LoVo (cell line): ENCODE data around the gene AKAP6.
A peak's percentile ranks its signal among the peaks of the same experiment; 100 is the strongest.

ENCODE experiments used
- DNase-seq: peaks from one replicate; pipeline ENCODE4 v3.0.0-alpha.2; 2016; ENCODE audit warnings: low spot score

Gene AKAP6

GRCh38 chr14:32330351-32331111, 1.4 kb downstream of the AKAP6 start:
- DNase-seq: no peak

DNA sequence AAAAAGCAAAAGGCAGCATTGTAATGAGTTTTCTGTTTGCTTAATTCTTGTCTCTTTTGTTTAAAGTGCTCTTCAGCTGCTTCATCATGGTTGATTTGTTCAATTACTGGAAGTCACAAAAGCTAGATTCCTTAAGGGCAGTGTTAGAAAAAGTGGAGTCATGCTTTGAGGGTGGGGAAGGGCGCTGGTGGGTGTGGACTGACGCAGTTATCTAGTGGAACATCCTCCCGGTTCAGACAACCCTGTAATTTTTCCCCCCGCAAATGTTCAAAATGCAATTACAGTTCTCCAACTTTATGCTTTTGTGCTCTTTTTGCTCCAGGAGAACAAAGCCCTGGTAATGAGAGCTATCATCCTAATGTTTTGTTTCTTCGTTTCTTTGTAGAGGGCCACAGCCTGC, 2.1 kb downstream of the AKAP6 start:
- DNase-seq: no peak

DNA sequence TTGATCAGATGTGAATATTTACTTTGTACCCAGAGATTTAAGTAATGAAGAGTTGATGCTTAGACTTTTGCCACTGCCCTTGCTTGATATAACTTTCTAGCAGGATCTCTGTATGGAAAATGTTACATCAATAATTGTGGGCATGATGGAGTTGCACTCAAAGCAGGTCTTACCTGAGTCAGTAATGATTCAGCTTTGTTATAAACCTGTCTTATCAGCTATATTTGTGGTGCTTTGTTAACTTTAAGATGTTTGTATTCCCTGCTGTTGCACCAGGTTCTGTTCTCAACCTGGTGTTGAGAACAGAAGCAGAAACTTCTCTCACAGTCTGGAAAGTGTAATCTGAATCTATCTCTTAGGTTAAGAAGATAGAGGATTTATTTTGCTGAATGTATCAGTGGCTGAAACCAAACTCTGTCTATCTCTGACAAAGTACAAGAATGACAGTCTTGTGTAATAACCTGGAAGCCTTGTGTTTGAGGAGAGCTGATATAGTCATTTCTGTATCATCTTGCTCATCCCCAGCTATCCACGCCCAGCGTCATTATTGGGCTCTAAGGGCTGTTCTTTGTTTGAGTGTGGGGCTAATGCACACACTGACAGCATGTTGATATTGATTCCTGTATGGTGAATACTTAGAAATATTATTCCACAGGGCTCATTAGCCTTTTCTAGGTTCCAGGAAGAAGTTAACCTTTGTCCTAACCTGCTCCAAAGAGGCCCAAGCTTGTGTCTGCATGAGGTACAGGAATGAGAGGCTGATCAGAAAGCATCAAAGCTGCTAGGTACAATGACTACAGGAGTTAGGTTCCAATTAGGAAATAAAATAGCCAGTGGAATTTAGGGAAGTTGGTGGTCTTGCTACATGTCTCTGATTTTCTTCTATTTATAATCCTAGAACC, 3.6 kb downstream of the AKAP6 start:
- DNase-seq: no peak

- DNase-seq: no peak
Measured at GRCh38 chr14:32336702-32337101, 7.6 kb downstream of the AKAP6 start.

GRCh38 chr14:32337759-32338158, 8.7 kb downstream of the AKAP6 start:
- DNase-seq: no peak

GRCh38 chr14:32339188-32339587, 10.1 kb downstream of the AKAP6 start:
- DNase-seq: no peak

DNA sequence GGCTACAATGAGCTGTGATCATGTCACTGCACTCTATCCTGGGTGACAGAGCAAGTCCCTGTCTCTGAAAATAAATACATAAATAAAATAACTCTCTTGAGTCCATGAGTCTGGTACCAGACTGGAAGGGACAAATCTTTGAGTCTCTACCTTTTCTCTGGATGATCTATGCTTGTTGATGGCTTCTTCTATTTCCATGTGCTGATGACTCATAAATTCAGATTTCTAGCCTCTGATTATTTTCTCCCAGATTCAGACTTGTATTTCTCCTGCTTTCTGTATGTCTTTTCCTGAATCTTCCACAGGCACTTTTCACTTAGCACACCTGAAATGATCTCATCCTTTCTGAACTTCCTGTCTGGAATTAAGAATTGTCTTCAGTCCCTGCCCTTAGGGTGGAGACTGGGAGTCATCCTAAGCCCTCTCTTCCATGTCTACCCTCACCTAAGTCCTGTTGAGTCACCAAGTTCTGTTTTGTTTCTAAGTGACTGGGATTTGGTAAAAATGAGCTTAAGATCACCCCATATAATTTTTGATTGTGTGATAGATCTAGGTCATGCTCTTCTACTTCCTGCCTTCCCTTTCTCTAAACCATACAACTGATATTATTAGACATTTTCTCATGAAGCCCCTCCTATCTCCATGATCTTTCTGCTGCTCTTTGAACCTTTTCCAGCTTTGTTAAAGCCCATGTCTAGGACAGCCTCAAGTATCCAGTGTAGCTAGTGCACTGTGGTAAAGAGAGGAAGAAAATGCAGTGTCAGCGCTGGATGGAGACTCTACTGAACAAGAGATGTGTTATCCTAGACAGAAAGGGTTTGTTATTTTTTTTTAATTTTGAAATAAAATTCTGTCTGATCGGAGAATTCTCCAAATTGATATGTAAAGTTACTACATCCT, 13.1 kb downstream of the AKAP6 start:
- DNase-seq: peak; percentile 23

- DNase-seq: no peak
Measured at GRCh38 chr14:32342847-32343194, 13.7 kb downstream of the AKAP6 start.

DNA sequence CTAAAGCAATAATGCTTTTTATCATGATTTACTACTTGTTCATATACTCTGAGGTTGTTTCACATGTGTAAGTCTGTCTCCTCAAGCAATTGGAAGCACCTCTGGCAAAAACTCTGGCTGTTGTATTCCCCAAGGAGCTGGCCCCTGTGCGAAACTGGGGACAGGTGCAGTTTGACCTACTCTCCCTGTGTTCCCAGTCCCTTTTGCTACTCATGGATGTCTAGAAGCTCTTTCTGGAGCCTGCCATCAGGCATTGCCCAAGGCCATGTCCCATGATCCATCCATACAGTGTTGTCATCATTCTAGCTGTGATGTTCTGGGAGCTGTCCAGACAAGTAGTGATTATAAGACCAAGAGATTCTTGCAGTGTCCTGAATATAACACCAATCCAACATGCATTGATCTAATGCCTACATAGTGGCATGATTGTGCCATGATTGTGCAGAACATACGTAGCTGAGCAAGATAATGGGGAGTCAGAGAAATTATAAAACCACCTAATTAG, 14.9 kb downstream of the AKAP6 start:
- DNase-seq: no peak

- DNase-seq: peak; percentile 9
Measured at GRCh38 chr14:32345311-32345791, 16.3 kb downstream of the AKAP6 start.

- no peak for DNase-seq
Measured at GRCh38 chr14:32349322-32349721, 20.2 kb downstream of the AKAP6 start.

DNA sequence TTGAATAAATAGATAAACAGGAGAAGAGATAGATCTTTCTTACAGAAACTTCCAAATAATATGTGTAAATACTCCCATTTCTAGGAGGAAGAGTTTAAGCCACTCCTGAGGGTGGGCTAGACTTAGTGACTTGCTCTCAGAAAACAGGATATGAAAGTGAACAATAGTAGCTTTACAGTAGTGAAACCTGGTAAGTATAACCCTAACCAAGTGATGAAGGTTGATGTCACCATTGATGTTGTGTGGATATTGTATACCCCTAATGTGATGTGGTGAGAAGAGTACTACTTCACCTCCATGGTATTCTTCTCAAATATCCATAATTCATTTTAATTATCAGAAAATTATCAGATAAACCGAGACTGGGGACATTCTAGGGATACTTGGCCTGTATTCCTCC, 20.9 kb downstream of the AKAP6 start:
- no peak for DNase-seq

DNA sequence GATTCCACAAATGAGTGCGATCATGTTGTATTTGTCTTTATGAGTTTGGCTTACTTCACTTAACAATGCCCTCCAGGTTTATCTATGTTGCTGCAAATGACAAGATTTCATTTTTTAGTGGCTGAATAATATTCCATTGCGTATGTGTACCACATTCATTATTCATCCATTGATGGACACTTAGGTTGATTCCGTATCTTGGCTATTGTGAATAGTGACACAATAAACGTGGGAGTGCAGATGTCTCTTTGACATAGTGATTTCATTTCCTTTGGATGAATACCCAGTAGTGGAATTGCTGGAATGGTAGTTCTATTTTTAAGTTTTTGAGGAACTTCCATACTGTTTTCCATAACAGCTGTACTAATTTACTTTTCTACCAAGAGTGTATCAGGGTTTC, 23.5 kb downstream of the AKAP6 start:
- DNase-seq: no peak

DNA sequence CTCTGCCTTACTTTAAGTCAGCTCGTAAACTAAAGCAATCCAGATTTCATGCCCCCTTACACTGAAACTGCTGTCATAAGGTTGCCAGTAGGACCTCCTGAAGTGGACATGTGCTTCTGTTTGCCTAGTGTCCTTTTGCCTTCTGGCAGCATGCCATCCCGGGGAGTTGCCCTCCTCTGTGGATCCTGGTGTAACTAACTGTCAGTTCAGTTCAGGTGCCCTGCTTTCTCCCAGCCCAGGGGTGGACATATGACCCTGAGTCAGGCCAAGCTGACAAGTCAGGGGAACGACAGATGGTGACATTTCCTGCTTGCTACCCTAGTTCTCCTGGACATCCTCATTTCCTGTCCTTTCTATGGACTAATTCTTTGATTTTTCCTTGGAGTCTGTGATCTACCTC, 25.6 kb downstream of the AKAP6 start:
- no peak for DNase-seq

GRCh38 chr14:32358781-32359180, 29.7 kb downstream of the AKAP6 start:
- DNase-seq: no peak

DNA sequence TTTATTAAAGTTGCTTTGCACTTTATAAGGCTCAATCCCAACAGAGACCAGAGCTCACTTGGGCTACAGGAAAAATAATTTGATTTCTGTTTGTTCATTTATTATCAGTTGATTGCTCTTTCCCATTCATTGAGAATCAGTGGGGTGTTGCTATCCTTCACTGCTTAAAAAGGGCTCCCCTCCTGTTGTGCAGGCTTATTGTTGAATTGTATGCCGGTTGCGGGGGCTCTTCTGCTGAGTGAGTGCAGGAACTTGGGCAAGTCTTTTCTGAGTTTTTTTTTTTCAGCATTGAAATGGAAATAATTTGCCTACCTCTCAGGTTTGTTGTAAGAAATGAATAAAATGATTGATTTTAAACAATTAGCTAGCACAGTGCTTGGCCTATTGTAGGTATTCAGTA, 32.6 kb downstream of the AKAP6 start:
- no peak for DNase-seq

GRCh38 chr14:32363761-32364160, 34.7 kb downstream of the AKAP6 start:
- DNase-seq: no peak

DNA sequence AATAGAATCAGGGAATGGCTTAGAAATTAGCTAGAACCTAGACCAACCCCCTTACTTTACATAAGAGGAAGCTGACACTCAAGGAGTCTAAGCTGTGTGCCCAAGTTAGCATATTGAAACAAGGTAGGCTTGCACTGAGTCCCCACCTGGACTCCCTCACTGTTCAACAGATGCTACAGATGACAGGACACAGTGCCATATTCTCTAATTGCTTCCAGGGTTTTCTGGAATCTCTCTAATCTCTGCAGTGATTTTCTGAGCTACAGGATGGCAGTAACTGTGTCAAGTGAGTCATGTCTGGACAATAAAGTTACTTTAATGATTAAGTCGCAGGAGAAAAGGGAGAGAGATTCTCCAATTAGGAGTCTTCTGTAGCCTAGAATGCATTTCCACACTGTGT, 35.8 kb downstream of the AKAP6 start:
- DNase-seq: no peak

- DNase-seq: no peak
Measured at GRCh38 chr14:32366256-32366879, 37.3 kb downstream of the AKAP6 start.

DNA sequence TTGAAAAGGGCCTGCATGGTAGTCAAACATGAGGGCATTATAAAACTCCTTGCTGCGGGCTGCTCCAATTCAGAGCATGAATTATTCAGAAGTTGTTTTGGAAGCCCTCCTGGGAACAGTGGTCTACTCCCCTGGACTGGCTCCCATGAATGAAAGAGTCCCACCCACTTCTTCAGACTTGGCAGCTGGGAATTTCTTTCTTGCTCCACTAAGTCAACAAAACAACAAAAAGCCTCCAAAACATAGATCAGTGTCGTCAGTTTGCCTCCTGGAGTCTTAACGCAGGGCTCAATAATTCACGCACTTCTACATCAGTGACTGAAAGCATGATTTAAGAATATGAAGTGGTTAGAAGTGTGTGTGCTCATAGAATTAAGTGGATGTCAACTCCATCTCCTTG, 37.9 kb downstream of the AKAP6 start:
- DNase-seq: no peak

DNA sequence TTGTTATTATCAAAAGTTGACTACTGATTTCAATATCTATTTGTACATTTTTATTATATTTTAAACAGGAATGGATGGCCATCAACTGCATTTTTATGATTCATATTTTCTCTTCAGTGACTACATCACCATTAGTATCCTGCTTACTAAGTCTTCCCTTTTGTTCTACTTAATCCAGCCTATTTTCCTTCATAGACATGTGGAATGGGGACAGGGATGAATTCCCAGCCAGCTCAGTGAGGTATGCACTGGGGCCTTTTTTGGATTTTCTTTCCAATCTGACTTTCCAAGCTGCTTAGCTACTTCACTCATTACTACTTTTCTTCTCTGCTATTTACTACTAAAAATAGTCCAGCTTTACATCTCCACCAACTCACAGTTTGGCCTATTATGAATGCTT, 38.4 kb downstream of the AKAP6 start:
- DNase-seq: no peak

GRCh38 chr14:32368107-32368506, 39.0 kb downstream of the AKAP6 start:
- no peak for DNase-seq
